Activated CD8-positive, alpha-beta memory T cell treated with anti-CD3 and anti-CD28 coated beads, Interleukin-2, amount 50 U/mL, for 24 hours (primary cell): ENCODE results near the gene PHEX.

Experiments used
- DNase-seq: peaks from one replicate; pipeline ENCODE4 v3.0.0-alpha.2; 2020; ENCODE audit errors: extremely low read depth

The PHEX gene

DNA sequence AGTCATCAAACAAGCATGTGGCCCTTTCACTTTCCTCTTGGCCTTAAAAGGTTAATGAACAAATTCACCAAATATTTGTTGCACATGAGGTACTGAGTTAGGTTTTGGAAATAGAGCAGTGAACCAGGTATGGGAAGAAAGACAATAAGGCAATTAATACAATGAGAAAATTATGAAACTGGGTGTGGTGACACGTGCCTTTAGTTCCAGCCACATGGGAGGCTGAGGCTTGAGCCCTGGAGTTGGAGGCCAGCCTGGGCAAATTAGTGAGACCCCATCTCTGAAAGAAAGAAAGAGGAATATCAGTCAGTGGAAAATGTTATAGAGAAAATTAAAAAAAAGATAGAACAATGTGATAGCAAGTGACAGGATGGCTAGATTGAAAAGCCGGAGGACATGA, 8.1 kb downstream of the PHEX start:
- DNase-seq: no peak

DNA sequence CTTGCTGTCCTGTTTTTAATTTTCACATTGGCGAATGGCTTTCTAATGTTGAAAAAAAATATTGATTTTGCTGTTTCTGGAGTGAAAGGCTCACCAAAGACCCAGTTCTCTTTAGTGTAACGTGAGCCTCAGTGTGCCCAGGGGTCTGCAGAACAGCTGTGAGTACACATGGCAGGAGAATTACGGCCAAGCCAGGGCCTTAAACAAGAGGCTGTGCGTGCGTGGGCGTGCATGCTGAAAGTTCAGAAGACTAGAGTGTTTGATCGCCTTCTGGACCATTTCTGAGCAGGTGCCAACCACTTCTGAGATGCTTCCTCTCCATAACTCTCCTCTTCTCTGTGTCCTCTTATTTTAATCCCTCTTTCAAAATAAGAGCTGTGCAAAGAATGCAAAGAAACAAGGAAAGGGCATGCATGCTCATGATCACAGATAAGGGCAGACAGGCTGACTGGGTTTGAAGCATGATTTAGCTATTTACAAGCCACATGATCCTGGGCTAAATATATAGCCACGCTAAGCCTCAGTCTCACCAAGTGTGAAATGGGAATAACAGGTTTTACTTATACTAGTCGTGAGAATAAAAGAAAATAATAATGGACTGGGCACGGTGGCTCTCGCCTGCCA, 9.9 kb downstream of the PHEX start:
- no peak for DNase-seq

DNA sequence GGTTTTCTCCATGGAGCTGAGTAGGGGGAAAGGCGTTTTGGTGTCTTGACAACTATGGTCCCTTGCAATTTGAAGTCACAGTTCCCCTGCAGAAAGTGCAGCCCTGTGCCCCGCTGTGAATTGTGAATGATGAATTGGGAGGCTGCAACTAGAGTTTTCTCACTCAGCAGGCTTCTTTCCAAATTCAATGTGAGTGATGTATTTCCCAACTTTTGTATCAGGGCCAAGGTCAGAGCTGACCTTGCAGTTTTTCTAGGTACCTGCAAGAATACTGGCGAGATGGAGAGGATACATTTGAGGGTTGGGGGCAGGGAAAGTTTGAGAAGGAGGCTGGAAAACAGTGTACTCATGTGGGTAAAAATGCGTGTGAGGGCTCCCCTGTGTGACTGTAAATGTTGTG, 11.7 kb downstream of the PHEX start:
- no peak for DNase-seq

DNA sequence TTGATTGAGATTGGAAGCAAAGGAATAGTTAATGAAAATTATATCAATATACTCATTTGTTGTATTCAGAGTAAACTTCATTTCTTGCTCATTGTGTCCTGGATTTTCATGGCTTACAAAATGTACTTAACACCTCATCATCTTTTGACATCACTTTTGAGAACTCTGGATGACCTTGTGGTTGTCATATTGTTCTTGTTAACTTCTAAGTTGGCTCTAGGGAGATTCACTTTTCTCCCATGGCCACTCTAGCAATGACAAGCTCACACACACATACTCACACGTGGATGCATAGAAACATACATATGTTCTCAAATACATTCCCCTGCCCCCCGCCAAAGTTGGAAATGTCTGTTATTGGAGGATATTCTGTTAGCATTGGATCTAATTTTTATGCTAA, 15.3 kb downstream of the PHEX start:
- DNase-seq: no peak

DNA sequence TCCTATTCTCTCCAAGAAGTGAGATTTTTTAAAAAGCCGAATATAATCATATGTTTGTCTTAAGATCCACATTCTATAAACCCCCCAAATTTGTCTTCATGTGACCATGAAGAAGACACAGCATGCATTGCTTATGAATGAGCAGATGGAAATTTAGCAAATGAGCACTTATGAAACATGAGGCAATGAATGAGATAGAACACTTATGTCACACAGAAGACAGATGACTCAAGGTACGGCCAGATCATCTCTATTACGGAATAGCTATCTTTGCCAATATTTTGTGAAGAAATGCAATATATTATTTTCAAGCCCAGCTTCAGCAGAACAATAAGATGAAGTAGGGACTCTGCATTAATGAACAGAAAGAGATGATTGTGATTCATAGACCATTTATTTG, 21.4 kb downstream of the PHEX start:
- no peak for DNase-seq

DNA sequence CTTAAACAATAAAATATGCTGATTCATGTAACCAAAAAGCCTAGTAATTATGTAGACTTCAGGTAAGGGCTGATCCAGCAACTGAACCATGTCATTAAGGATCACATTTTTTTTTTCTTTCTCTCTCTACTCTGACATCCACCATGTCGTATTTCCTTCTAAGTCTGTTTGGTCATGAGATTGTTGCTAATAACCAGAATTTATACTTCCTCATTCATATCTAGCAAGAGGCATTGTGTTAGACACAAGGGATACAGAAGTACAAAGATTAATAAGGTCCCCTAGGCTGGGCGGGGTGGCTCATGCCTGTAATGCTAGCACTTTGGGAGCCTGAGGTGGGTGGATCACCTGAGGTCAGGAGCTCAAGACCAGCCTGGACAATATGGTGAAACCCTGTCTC, 24.1 kb downstream of the PHEX start:
- DNase-seq: no peak

DNA sequence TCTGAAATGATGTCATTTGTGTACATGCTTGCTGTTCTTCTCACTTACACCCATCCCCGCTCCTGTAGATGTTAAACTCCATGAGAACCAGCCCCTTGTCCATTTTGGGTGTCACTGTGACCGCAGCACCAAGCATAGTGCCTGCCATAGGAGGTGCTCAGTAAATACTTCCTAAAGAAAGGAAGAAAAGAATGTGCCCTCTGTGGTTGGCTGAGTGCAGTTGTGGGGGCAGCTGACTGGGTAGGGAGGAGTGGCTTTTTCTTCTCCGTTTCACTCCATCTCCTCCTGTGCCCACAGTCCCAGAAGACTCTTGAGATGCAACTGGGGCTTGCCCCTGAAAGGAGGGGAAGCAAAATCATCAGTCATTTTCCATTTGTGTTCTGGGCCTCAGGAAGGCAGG, 25.5 kb downstream of the PHEX start:
- no peak for DNase-seq

DNA sequence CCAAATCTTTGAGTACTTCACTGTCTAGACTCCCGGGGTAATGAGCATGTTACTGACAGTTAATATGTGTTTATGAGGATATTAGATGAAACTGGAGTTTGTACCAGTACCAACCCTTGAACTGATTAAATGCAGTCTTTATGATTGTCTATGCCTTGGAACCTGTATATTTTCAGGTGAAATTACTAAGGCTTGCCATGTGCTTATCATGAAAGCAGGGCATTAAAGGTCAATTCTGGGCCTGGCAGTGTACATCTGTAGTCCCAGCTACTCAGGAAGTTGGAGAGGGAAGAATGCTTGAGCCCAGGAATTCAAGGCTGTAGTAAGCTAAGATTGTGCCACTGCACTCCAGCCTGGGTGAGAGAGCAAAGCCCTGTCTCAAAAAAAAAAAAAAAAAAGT, 27.6 kb downstream of the PHEX start:
- no peak for DNase-seq

DNA sequence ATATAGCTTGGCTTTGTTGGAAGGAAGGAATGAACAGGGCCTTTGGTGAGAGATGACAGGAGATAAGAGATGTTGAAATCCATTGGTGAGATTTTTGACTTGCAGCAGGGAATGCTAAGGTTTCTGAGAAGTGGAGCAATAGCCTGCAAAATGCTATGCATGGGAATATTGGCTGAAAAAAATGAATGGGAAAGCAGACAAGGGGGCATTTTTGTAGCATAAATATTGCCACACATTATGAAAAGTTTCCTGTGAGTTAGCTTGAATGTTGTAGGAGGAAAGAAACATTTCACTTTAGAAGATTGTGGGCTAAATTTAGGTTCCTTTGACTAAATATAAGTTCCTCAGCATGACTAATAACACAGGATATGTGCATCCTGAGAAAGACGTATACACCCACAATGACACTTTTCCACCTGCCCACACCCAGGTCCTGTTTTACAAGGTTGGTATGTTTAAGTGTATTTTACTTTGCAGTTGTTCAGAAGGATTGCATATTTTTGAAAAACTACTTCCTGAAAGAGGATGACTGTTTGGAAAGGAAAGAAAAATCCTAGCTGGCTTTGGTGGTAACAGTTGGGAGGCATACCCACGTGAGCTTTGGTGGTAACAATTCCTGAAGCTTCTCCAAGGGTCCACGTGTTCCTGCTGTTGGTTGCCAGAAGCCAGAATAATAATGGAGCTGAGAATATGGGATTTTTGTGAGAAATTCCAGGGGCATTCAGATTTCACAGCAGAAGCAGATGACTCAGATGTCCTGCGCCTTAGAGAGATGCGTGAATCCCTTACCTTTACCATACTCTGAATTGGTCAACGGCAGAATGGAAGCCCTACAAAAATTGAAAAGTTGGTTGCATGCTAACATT, 28.5 kb downstream of the PHEX start:
- DNase-seq: no peak

DNA sequence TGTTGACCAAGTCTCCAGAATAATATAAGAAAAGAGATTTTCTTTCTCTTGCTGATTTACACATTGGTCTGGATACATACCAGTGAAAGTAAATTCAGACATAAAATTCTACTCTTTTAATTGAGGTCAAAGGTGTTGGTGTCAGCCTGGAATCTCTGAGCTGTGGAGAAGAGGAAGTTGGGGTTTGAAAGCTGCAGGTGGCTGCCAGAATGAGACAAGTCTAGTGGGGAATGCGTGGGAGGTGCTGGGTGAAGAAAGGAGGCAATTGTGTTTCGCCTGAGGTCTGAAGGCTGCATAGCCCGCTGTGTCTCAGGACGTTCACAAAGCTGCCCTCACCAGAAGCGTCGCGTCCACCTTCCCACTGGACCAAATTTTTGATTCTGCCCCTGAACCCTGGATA, 31.2 kb downstream of the PHEX start:
- DNase-seq: no peak

DNA sequence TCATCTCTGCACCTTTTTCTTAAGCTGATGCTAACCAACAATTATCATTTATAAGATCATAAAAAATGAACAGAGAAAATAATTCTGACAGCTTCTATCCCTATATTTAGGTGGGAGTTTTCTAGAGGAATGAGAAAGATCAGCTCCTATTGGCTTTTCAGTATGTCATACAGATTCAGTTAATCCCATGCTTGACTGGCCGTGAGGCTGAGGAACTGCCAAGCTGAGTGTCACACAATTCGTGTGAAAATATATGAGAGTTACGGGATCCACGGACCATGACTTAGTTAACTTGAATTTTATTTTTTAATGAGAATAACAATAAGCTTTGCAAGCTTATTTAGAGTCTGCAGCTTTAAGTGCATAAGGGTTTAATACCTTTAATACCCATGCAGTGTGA, 37.5 kb downstream of the PHEX start:
- DNase-seq: no peak

DNA sequence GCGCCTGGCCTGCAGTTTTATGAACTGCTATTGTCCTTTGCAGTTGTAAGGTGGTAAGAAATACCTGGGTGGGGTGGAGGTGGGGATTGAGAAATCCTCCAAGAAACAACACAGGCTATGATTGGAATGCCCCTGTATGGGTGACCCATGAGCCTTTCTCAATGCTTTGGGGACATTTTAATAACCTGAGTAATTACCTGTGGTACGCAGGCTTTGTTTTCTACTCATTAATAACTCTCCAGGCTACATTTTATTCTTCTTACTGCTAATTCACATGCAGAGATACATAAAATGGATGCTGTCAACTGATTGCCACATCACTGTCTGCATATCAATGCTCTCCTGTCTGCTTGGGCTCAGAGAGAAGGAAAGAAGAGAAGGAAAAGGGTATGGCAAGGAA, 41.8 kb downstream of the PHEX start:
- no peak for DNase-seq

DNA sequence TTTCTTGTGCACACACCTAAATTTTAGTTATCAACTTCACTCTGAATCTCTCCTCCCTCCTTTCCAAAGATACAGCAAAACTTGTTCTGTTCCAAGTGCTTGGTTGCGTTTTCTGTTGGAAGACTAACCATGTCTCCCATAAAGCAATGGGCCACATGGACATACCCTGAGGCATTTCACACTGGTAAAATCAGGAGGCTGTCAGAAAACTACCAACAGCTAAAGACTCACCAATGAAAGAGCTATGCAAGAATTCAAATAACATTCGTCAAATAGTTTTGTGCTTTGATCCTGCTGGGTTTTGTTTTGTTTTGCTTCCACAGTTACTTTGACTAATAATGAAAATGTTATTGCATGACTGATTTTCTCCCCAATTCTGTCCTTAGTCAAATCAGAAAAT, 46.0 kb downstream of the PHEX start:
- DNase-seq: no peak

DNA sequence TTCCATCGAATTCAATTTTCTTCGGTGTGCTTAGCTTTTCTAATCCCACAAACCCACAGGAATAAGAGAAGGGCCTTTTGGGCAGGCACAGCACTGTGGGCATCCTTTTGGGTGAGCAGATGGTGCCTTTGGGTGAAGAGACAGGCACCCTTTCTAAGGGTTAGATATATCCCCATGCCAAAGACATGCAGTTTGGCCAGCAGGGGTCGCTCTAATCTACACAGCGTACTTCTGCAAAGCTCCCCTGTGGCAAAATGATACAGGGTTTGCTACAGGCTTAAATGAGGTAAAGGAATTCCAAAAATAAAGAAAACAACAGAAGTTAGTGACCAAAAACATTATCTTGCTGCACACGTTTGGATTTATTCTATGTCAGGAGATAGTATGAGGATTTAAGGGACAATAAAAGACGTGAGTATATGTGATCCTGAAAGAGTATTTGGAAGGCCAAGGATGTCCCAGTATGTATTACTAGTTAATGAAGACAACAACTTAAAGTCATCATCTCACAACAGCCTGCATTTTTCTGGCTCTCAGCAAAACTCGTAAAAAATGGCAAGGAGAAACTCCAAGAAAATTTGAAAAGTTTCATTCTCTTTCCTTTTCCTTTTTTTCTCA, 49.5 kb downstream of the PHEX start:
- peak; percentile 19 for DNase-seq

DNA sequence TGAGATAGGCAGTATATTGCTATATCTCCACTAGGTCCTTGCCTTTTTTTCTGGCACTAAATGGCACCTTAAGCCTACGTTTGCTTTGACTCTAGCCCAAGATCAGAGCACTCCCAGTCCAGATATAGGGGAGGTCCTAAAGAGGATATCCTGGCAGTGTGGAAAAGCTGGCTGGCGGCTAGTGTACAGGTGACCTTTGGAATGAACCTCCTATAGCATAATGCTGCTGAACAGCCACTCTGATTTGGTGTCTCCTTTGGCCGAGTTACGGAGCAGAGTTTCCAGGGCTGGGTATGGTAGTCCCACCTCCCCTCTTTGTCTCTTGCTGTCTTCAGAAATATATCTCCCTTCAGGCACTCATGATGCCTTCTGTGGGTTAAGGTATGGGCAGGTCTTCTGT, 53.9 kb downstream of the PHEX start:
- DNase-seq: no peak

DNA sequence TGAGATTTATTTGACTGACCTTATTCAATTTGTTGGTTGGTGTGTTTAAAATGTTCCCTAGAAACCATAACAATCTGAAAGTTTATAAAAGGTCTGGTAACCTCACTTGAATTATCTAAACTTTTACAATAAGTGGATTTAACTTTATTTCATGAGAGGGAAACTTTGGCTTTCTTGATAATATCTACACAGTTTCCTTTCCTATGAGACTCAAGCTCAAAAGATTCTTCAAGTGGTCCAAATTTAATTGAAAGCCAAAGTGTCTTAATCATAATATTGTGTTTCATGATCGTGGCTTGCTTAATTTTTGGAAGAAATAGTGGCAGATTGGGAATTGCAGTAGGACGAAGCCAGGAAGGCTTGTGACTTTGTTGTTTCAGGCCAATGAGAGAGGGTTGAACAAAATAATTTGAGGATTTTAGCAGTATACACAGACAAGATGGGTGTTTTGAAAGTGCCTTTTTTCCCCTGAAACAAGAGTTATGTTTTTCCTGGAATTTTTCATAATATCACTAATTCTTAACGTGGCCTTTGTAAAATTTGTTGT, 55.0 kb downstream of the PHEX start:
- no peak for DNase-seq

DNA sequence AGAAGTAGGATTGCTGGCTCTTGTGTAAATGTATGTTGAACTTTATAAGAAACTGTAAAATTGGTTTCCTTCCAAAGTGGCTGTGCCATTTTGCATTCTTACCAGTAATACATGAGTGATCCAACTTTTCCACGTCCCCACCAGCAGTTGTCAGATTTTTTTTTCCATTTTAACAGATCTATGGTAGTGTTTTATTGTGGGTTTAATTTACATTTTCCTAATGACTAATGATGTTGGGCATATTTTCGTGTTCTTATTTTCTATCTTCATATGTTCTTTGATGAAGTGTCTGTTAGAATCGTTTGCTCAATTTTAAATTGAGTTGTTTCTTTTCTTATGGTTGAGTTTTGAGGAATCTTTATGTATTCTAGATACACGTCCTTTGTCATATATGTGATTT, 56.2 kb downstream of the PHEX start:
- no peak for DNase-seq

DNA sequence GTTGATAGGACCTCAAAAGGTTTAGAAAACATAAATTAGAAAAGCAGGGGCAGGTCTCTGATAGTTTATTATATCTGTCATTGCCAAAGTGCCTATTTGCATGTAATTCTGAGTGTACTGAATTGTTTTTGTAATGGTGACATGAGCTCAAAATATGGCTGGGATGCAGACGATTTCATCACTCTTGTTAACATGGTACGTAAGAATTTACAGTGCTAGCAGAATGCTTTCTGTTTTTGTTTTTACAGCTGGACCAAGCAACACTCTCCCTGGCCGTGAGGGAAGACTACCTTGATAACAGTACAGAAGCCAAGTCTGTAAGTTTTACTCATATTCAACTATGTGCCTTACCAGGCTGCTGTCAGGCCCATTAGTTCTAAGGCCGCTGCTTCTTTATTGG, 58.1 kb downstream of the PHEX start:
- no peak for DNase-seq

DNA sequence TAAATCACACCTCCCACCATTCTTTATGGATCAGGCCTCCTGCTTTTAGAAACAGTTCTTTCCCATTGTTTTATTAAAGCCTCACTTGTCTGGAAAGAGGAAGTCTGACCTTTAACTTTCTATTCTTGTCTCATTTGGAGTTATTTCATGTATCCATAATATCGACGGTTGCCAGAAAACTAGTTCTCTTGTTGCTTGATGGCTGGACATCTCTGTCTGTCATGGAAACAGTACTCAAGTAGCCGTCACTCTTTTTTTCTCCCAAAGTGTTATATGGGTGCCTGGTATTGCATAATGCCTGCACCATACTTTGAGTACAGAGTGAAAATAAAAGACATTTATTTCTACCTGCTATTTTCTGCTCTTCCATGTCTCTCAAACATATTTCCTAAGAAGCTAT, 61.4 kb downstream of the PHEX start:
- DNase-seq: no peak

DNA sequence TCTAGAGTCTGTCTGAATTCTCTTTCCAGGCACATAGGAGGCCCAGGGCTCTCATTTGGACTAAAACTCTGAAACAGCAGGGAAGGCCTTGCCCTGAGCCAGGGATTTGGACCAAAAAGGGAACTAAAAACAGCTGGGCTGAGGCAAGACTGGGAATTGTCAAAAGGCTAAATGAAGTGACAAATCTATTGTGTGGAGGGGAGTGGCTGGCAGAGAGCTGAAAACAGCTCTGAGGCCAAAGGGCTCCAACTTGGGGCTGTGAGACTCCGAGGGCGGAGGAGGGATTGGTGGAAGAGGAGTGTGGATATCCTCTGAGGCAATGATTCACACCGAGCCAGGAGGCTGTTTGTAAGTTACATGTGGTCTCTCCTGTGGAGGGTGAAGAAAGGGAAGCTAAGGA, 63.2 kb downstream of the PHEX start:
- no peak for DNase-seq

DNA sequence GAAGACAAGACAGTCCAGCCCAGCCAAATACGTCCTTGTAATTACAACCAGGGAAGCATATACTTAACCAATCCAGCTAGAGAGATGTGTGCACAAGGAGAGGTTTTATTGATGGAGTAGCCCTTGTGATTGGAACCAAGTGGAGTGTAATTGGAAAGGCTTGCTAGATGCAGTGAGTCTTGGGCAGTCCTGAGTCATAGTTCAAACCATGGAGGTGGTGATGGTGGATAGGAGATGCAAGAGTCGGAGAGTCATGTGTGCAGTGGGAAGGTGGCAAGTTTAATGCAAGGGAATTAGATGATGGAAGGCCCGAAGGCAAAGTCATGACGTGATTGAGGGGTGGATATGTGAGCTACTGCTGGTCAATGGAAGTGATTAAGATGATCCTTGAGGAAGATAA, 63.7 kb downstream of the PHEX start:
- DNase-seq: no peak

DNA sequence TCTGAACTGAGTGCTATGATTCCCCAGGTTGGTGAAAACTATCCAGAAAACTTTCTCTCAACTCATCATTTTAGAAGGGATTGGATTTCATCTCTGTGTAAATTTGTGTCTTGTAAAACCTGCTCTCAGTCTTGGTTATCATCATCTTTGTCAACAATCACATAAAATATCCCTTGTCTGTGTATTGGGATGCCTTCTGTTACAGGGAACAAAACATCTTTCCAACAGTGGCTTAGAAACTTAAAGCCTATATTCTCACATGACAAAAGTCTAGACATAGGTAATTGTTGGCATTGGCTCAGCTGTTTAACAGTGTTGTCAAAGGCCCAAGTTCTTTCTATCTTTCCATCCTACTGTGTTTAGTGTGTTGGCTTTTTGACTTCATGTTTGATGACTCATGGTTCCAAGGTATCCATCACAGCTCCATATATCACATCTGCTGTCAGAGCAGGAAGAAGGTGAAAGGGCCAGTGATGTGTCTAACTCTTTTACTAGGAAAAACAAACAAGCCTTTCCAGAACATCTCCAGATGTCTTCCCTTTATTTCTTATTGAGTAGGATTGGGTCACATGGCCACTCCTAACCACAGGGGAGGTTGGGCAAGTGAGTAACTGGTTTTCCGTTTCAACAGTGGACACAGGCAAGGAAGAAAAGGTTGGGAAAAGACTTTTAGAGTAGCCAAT, 65.0 kb downstream of the PHEX start:
- DNase-seq: no peak
